HepG2 (cell line): ENCODE results near the gene SFRP4. TPM values are rescaled to one million over a fixed set of nuclear protein-coding genes. Genes with fewer than 3 reads are reported as not detected.
A peak's percentile ranks its signal among the peaks of the same experiment; 100 is the strongest.

Experiments
- CSRNP1 ChIP-seq: sonication (generic); formaldehyde crosslinking; IDR thresholded peaks from 2 replicates; pipeline ENCODE4 v1.8.1; 2023; ENCODE audit warnings: mild to moderate bottlenecking, missing genetic modification reagents
- EED ChIP-seq: sonication (generic); formaldehyde crosslinking; IDR thresholded peaks from 2 replicates; pipeline ENCODE4 v1.5.0; 2020; ENCODE audit warnings: mild to moderate bottlenecking, missing genetic modification reagents
- MTERF4 ChIP-seq: sonication (generic); formaldehyde crosslinking; IDR thresholded peaks from 2 replicates; pipeline ENCODE4 v1.8.0; 2023; ENCODE audit warnings: mild to moderate bottlenecking, missing genetic modification reagents
- NR2C2 ChIP-seq: sonication (generic); formaldehyde crosslinking; IDR thresholded peaks from 2 replicates; pipeline ENCODE4 v1.4.0; 2020; ENCODE audit warnings: missing genetic modification reagents, mild to moderate bottlenecking, moderate library complexity, borderline replicate concordance
- ZBTB49 ChIP-seq: sonication (generic); formaldehyde crosslinking; IDR thresholded peaks from 2 replicates; pipeline ENCODE4 v1.4.0; 2020; ENCODE audit warnings: missing genetic modification reagents, borderline replicate concordance
- ZFP1 ChIP-seq: IDR thresholded peaks from 2 replicates; pipeline ENCODE4 v1.6.1; 2016
- ZNF275 ChIP-seq: sonication (generic); formaldehyde crosslinking; IDR thresholded peaks from 2 replicates; pipeline ENCODE4 v1.8.0; 2022; ENCODE audit warnings: missing genetic modification reagents, mild to moderate bottlenecking, inconsistent platforms, borderline replicate concordance
- ZNF280D ChIP-seq: sonication (generic); formaldehyde crosslinking; IDR thresholded peaks from 2 replicates; pipeline ENCODE4 v1.5.1; 2020; ENCODE audit warnings: mild to moderate bottlenecking, missing genetic modification reagents
- ZNF326 ChIP-seq: sonication (generic); formaldehyde crosslinking; IDR thresholded peaks from 2 replicates; pipeline ENCODE4 v1.4.0; 2020; ENCODE audit warnings: missing genetic modification reagents, borderline replicate concordance
- ZNF713 ChIP-seq: sonication (generic); formaldehyde crosslinking; IDR thresholded peaks from 2 replicates; pipeline ENCODE4 v1.4.0; 2020; ENCODE audit warnings: mild to moderate bottlenecking, missing genetic modification reagents
- polyA plus RNA-seq, 8 experiments: library from polyadenylated mRNA; depleted of rRNA in 3 of 8; stranded (reverse) in 7 of 8; unstranded in 1 of 8; fragments of >200 nt; fragmentation: Illumina TruSeq in 4 of 8; extraction: Trizol in 4 of 8; gene quantifications; 2 replicates each; pipeline versions ENCODE4 v1.2.1 to v1.2.3, GENCODE V29; 2011 to 2016; ENCODE audit warnings: low read depth in 4 of 8, missing spikeins in 1 of 8, mixed read lengths in 1 of 8; ENCODE audit not compliant: insufficient read depth in 1 of 8
- total RNA-seq, 5 experiments: library from RNA; depleted of rRNA; stranded (reverse); fragments of >200 nt; fragmentation: Illumina TruSeq; extraction: Trizol; gene quantifications; 2 replicates each; pipeline ENCODE4 v1.2.3, GENCODE V29; 2016; ENCODE audit warnings: low read depth in 1 of 5
- TF ChIP-seq, protein P1 (sequence below): sonication (generic); formaldehyde crosslinking; IDR thresholded peaks from 2 replicates; pipeline ENCODE4 v1.4.0; 2020; ENCODE audit warnings: missing genetic modification reagents
- TF ChIP-seq, protein P2 (sequence below): sonication (generic); formaldehyde crosslinking; IDR thresholded peaks from 2 replicates; pipeline ENCODE4; 2020; ENCODE audit warnings: missing genetic modification reagents, mild to moderate bottlenecking, borderline replicate concordance

The SFRP4 gene
- total and polyA plus RNA-seq, 2 of the 13 experiments (the other 11 are each of a cell fraction or from before 2014, with no cell fraction given): 0.96 to 1.8 TPM

- TF ChIP-seq CSRNP1 (CRISPR knock-in tag) (peak; percentile 76; the same call in 1 of the 2 replicates), ZBTB49 (no peak), MTERF4 (CRISPR knock-in tag) (no peak), ZNF713 (no peak), ZNF275 (CRISPR knock-in tag) (peak; percentile 48; the same call in 1 of the 2 replicates), NR2C2 (CRISPR knock-in tag) (peak; percentile 77), EED (CRISPR knock-in tag) (no peak; the same call in 1 of the 2 replicates), ZFP1 (CRISPR knock-in tag) (peak; percentile 95), ZNF326 (CRISPR knock-in tag) (no peak), ZNF280D (peak; percentile 90)
- TF ChIP-seq, protein P1, sequence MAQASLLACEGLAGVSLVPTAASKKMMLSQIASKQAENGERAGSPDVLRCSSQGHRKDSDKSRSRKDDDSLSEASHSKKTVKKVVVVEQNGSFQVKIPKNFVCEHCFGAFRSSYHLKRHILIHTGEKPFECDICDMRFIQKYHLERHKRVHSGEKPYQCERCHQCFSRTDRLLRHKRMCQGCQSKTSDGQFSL (CRISPR knock-in tag): peak; percentile 91
- TF ChIP-seq, protein P2, sequence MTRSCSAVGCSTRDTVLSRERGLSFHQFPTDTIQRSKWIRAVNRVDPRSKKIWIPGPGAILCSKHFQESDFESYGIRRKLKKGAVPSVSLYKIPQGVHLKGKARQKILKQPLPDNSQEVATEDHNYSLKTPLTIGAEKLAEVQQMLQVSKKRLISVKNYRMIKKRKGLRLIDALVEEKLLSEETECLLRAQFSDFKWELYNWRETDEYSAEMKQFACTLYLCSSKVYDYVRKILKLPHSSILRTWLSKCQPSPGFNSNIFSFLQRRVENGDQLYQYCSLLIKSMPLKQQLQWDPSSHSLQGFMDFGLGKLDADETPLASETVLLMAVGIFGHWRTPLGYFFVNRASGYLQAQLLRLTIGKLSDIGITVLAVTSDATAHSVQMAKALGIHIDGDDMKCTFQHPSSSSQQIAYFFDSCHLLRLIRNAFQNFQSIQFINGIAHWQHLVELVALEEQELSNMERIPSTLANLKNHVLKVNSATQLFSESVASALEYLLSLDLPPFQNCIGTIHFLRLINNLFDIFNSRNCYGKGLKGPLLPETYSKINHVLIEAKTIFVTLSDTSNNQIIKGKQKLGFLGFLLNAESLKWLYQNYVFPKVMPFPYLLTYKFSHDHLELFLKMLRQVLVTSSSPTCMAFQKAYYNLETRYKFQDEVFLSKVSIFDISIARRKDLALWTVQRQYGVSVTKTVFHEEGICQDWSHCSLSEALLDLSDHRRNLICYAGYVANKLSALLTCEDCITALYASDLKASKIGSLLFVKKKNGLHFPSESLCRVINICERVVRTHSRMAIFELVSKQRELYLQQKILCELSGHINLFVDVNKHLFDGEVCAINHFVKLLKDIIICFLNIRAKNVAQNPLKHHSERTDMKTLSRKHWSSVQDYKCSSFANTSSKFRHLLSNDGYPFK: peak; percentile 80; the same call in 1 of the 2 replicates
These were observed 26.5 kb upstream of the SFRP4 start (continued) for GRCh38 chr7:37942934-37943610.
